ENCODE data around the gene ADAT2.

Gene ADAT2

GRCh38 chr6:143441680-143442545, 8.6 kb downstream of the ADAT2 start:
- DNase-seq (ENCODE audit: low read depth in 2 of 2, low spot score in 1 of 2), result no peak

DNA sequence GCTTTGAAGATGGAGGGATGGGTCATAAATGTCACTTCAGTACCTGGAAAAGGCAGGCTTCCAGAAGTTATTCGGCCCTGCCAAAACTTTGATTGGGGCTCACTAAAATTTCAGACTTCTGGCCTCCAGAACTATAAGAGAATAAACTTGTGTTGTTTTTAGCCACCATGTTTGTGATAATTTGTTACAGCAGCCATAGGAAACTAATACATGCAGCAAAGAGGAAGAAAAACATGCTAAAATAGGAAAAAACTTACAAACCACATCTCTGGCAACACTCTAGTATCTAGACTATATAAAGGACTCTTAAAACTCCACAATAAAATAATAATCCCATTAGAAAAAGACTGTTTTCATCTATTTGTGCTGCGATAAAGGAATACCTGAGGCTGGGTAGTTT, 9.5 kb downstream of the ADAT2 start:
- no peak for DNase-seq (ENCODE audit: low read depth in 2 of 2, low spot score in 1 of 2)

GRCh38 chr6:143432588-143432987, 17.9 kb downstream of the ADAT2 start:
- DNase-seq (ENCODE audit: low read depth in 2 of 2, low spot score in 1 of 2), result no peak

DNA sequence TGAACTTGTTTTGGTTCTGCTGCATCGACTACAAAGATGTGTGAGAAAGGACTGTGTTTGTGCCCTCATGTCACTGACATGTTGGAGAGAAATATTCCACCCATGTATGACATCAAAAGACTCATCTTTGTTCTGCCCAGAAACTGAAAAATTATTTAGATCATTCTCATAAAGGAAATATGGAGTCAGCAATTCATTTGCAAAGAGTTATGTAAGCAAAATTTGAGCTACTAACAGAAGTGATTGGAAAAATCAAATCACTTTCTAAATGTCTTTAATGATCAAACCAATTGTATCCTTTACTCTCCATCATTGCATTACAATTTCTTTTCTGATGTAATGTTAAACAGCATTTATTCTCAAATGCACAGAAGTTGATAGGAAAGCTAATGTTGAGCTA, 19.3 kb downstream of the ADAT2 start:
- no peak for DNase-seq (ENCODE audit: low read depth in 2 of 2, low spot score in 1 of 2)

- no peak for DNase-seq (ENCODE audit: low read depth in 2 of 2, low spot score in 1 of 2)
Measured at GRCh38 chr6:143429970-143430369, 20.5 kb downstream of the ADAT2 start.

DNA sequence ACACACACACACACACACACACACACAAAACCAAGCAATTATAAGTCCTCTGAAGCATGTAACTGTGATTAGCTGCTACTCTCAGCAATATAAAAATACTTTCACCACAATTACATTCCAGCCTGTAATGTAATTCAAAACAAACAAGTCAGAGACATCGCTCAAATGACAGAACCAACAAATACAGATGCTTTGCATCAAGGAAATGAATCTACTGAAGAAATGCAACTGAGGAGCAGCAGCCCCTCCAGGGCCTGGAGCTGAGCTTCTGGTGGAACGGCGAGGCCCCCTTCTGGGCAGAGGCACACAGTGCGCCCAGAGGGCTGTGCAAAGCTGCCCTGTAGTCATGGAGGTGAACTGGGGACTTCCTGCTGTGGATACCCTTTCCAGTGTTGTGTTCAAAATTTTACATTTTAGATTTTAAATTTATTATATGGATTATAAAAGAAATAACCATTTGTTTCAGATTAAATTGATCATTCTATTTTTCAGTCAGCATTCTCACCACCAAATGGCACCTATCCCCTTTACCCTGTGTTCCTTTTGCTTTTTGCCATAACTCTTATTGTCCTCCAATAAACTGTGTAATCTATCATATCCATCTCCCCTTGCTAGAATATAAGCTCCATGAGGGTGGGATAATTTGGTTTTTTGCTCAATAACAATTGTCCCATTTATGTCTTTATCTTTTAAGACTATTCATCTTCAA, 23.2 kb downstream of the ADAT2 start:
- DNase-seq (ENCODE audit: low read depth in 2 of 2, low spot score in 1 of 2), result peak in 1 of 2 donors; percentile 25

DNA sequence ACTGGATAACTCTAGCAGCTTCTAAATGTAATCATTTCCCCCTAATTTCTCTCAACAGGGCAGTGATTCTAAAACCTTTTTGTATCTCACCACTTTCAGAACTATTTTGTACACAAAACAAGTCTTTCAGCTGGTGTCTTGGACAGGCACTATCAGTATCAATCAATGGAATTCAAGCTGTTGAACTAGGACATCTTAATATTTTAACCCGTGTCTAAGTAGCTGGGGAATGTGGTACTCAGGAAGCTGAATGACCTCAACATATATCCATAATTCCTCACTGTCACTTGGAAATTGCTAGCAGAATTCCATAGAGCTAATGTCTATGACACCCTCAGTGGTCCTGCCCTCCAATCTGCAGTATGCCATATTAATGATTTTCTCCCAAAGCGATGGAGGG, 24.5 kb downstream of the ADAT2 start:
- no peak for DNase-seq (ENCODE audit: low read depth in 2 of 2, low spot score in 1 of 2)

- no peak for DNase-seq (ENCODE audit: low read depth in 2 of 2, low spot score in 1 of 2)
Measured at GRCh38 chr6:143419526-143419925, 31.0 kb downstream of the ADAT2 start.

- no peak for DNase-seq (ENCODE audit: low read depth in 2 of 2, low spot score in 1 of 2)
Measured at GRCh38 chr6:143414769-143415168, 35.7 kb downstream of the ADAT2 start.

DNA sequence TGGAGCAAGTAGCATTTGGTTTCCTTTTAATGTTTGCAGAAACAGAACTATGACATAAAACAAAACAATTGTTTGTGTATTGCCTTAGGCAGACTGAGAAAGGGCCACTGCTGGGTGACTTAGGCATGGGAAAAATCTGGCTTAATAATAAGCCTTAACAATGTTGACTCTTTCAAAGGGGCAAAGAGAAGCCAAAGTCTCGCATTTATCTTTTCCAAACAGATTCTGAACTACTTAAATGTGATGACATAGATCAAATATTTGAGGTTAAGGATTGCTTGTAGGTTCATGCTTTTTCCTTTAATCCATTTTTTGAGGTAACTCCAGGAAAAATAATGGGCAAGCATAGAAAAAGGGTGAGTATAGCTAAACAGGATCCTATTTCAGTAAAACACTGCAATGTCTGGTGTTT, 39.6 kb downstream of the ADAT2 start:
- DNase-seq (ENCODE audit: low read depth in 2 of 2, low spot score in 1 of 2), result no peak

DNA sequence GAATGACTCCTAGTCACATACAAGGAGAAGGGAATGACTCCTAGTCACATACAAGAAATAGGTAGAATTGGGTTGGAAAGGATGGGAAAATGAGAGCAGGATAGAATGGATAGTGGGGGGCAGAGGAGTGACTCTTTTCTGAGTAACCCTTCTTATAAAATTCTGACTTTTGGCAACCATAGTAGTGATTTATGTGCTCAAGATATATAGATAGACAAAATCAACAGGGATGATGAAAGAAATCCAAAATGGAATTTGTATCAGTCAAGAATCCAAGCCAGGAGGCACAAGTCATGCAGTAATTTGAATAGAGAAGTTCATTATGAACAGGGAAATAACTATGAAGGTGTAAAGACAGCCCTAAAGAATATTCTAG, 41.7 kb downstream of the ADAT2 start:
- DNase-seq (ENCODE audit: low read depth in 2 of 2, low spot score in 1 of 2), result no peak

DNA sequence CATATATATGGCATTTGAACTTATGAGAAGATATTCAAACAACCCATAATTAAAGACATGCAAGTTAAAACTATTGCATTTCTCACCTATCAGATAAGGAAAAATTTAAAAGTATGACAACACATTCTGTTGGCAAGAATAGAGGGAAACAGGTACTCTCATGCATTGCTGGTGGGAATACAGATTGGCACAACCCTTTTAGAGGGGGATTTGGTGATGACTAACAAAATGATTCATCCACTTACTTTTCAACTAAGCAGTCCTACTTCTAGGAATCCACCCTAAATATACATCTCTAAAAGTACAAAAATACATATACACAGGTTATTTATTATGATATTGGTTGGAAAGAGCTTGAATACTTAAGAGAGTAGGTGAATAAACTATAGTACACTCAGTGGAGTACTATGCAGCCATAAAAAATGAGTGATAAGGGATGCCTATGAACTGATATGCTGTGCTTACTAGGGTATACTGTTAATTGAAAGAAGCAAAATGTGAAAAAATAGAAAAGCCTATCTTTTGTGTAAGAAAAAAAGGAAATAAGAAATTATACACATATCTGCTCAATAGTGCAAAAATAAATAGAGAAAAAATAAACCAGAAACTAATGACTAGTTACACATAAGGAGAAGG, 42.2 kb downstream of the ADAT2 start:
- no peak for DNase-seq (ENCODE audit: low read depth in 2 of 2, low spot score in 1 of 2)

DNA sequence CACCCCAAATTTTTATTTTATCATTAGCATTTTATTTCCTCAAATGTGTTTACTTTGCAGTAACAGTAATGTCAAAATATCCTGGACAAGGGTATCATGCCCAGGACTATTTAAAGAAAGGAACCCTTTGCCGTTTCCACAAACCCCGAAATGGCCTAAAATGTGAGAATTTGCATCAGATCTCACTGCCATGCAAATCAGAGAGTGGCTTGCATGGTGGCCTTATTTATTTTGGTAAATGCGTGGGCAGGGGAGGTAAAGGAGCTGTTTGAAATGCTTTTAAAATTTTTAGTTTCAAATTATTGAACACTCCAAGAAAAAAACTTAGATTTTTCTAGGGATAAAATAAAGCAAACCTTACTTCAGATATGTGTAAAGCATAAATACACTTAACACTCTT, 43.8 kb downstream of the ADAT2 start:
- DNase-seq (ENCODE audit: low read depth in 2 of 2, low spot score in 1 of 2), result no peak

GRCh38 chr6:143405373-143406154, 44.9 kb downstream of the ADAT2 start:
- no peak for DNase-seq (ENCODE audit: low read depth in 2 of 2, low spot score in 1 of 2)

GRCh38 chr6:143402721-143403336, 47.7 kb downstream of the ADAT2 start:
- DNase-seq (ENCODE audit: low read depth in 2 of 2, low spot score in 1 of 2), result no peak

GRCh38 chr6:143401636-143402370, 48.7 kb downstream of the ADAT2 start:
- no peak for DNase-seq (ENCODE audit: low read depth in 2 of 2, low spot score in 1 of 2)

DNA sequence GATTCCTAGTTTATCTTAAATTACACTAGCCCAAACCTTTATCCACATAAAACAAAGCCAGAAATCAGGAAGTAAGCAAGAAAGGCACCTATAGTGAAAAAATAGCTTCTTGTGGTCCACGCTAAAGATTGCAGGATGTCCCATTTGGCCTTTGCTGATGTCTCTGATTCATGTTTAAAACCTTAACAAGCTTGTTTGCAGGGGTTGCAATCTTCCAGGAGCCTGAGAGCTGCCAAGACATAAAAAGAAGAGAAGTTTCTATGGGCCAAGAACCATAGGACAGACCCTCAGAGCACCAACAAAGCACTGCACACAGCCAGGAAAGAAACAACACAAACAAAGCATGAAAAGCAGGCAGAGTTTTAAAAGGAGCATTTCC, 49.4 kb downstream of the ADAT2 start:
- no peak for DNase-seq (ENCODE audit: low read depth in 2 of 2, low spot score in 1 of 2)

DNA sequence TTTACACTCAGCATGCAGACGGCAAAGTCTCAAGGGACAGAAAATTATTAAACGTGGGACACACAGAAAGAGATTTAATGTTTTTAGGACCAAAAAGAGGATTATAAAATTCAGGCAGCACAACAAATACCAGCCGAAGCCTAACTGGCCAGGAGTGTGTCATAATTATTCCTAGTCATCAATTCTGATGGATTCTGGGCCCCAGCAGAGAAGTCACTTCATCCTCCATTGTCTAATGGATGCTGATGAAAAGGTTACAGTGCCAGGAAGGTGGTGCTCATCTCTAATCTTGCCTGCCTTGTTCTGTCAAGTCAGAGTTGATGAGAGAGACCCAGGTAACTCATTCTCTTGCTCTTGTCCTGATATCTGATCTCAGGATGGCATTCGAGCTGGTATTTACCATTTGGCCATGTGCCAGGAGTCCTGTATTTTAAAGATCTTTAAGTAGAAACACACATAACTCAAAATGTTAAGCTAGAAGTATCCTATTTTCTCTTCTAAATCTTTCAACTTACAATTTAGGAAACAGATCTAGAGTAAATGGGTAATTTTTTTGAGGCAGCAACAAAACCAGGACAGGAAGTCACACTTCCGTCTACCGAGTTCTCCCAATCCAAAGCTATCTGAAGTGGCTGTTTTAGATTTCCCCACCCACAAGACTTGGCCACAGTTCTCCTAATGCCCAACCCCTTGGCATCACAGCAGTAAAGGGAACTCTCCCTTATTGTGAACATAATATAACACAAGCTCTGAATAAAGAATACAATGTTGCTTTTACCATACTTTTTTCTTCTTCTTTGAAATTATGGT, 50.0 kb downstream of the ADAT2 start:
- DNase-seq (ENCODE audit: low read depth in 2 of 2, low spot score in 1 of 2), result no peak

- DNase-seq (ENCODE audit: low read depth in 2 of 2, low spot score in 1 of 2), result no peak
Measured at GRCh38 chr6:143399775-143400174, 50.7 kb downstream of the ADAT2 start.

Measured in stimulated activated CD8-positive, alpha-beta memory T cell treated with anti-CD3 and anti-CD28 coated beads, Interleukin-4, amount 100 ng/mL, for 4 hours (primary cell).